Measurements from ENCODE around the gene AIFM2. TPM values are rescaled to one million over a fixed set of nuclear protein-coding genes. Genes with fewer than 3 reads are reported as not detected.

Gene AIFM2
- total RNA-seq, 2 donors from 2014 or later, result 17.1 to 17.9 TPM

DNA sequence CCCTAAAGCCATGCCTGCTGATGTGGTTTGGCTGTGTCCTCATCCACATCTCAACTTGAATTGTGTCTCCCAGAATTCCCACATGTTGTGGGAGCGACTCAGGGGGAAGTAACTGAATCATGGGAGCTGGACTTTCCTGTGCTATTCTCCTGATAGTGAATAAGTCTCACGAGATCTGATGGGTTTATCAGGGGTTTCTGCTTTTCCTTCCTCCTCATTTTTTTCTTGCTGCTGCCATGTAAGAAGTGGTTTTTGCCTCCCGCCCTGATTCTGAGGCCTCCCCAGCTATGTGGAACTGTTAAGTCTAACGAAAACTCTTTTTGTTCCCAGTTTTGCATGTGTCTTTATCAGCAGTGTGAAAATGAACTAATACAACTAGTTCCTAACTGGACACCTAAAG lies 68.1 kb downstream of the AIFM2 start:
- DNase-seq (ENCODE audit: low spot score), result no peak
- ATAC-seq (ENCODE audit: insufficient number of reproducible peaks, low FRiP score, low read depth), result no peak
- TF ChIP-seq, protein P1, sequence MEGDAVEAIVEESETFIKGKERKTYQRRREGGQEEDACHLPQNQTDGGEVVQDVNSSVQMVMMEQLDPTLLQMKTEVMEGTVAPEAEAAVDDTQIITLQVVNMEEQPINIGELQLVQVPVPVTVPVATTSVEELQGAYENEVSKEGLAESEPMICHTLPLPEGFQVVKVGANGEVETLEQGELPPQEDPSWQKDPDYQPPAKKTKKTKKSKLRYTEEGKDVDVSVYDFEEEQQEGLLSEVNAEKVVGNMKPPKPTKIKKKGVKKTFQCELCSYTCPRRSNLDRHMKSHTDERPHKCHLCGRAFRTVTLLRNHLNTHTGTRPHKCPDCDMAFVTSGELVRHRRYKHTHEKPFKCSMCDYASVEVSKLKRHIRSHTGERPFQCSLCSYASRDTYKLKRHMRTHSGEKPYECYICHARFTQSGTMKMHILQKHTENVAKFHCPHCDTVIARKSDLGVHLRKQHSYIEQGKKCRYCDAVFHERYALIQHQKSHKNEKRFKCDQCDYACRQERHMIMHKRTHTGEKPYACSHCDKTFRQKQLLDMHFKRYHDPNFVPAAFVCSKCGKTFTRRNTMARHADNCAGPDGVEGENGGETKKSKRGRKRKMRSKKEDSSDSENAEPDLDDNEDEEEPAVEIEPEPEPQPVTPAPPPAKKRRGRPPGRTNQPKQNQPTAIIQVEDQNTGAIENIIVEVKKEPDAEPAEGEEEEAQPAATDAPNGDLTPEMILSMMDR (IDR thresholded peaks at IDR 0.05), result no peak

DNA sequence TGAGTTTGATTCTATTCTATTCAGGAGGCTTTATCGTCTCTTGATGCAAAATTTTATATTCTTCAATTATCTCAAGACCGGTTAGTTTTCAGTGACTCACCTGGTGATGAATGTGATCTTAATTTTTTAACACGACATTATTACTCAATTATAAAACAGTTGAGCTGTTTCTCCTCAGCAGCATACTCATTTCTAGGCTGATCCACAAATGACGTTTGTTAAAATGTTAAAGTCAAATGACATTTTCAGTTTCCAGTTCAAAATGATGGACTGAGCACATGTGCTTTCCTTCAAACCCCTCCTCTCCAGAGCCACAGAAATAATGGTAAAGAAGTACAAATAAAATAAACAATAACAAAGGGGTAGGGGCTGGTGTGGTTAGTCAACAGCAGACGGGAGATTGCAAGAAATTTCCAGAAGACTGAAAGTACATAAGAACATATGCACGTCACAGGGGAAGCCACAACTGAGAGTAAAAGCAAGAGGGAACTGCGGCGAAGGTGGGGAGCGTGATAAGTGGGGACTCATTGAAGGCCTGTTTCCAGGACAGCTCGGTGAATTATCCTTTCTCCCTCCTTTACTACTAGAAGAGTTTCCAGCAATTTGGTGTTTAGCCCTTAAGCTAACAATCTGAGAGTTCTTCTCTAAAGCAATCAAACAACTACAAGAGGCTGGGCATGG lies 69.1 kb downstream of the AIFM2 start:
- DNase-seq (ENCODE audit: low spot score), result no peak
- Histone ChIP-seq H3K27ac (no peak overlapping the region), H3K27me3 (replicated peaks; ENCODE audit: insufficient read depth) (no peaks in the 10 kb centered on the region), H3K4me3 (no peak overlapping the region), H3K9me3 (no peaks in the 10 kb centered on the region), H3K36me3 (no peaks in the 10 kb centered on the region), H3K4me1 (ENCODE audit: control insufficient read depth in 1 of 2, low read depth in 2 of 2) (no peaks in the 10 kb centered on the region)
- TF ChIP-seq, protein P1 (IDR thresholded peaks at IDR 0.05), result no peak
- no peak for ATAC-seq (ENCODE audit: insufficient number of reproducible peaks, low FRiP score, low read depth)

More for the DNA sequence above, 68.1 kb downstream of the AIFM2 start:
- no peak overlapping the region for H3K27ac ChIP-seq
- H3K27me3 ChIP-seq (replicated peaks; ENCODE audit: insufficient read depth), result no peaks in the 10 kb centered on the region
- H3K4me1 ChIP-seq (ENCODE audit: control insufficient read depth in 1 of 2, low read depth in 2 of 2), result no peaks in the 10 kb centered on the region
- no peaks in the 10 kb centered on the region for H3K9me3 ChIP-seq
- no peaks in the 10 kb centered on the region for H3K36me3 ChIP-seq
- H3K4me3 ChIP-seq, result no peak overlapping the region

Other genes with a start within 250 kb of the AIFM2 start
- gene MACROH2A2, start 80.0 kb downstream of the AIFM2 start, total RNA-seq, result 1 to 10 TPM in 1 of 2 donors, under 1 TPM in 1; 0.68 to 8.5 TPM
- 10 to 100 TPM; 11.4 to 12.2 TPM for gene TYSND1, start 13.9 kb upstream of the AIFM2 start, total RNA-seq
- 10 to 100 TPM; 53.2 to 95.0 TPM for gene SAR1A, start 37.7 kb upstream of the AIFM2 start, total RNA-seq
- 10 to 100 TPM; 55.9 to 76.1 TPM for gene PPA1, start 100.6 kb upstream of the AIFM2 start, total RNA-seq
- gene NPFFR1, start 151.2 kb upstream of the AIFM2 start, total RNA-seq, result under 1 TPM in 1 of 2 donors, not detected in 1; 0.14 TPM
- 1 to 10 TPM; 1.9 to 4.7 TPM for gene LRRC20, start 249.8 kb upstream of the AIFM2 start, total RNA-seq